AML-193 (cell line): Measurements from ENCODE around the gene PATL1.

Experiments used
- DNase-seq, 2 experiments: peaks; one replicate each; lab custom pipeline; 2025; lab: John Stamatoyannopoulos, UW

The PATL1 gene

GRCh38 chr11:59615120-59615636 is 53.7 kb downstream of the PATL1 start:
- no peak for DNase-seq

- DNase-seq, result no peak
Measured at GRCh38 chr11:59614277-59615119, 54.3 kb downstream of the PATL1 start.

- DNase-seq, result no peak
Measured at GRCh38 chr11:59611570-59612565, 57.0 kb downstream of the PATL1 start.

- DNase-seq, result no peak
Measured at GRCh38 chr11:59610289-59610688, 58.5 kb downstream of the PATL1 start.

GRCh38 chr11:59607703-59608454 is 61.0 kb downstream of the PATL1 start:
- DNase-seq, result no peak

GRCh38 chr11:59602432-59602831 is 66.4 kb downstream of the PATL1 start:
- DNase-seq, result no peak

GRCh38 chr11:59601788-59602187 is 67.0 kb downstream of the PATL1 start:
- DNase-seq, result no peak

- no peak for DNase-seq
Measured at GRCh38 chr11:59600636-59601035, 68.2 kb downstream of the PATL1 start.

- no peak for DNase-seq
Measured at GRCh38 chr11:59600234-59600633, 68.6 kb downstream of the PATL1 start.

- no peak for DNase-seq
Measured at GRCh38 chr11:59598961-59599360, 69.9 kb downstream of the PATL1 start.
